PC-9 (cell line): ENCODE measurements around the gene LCE6A. TPM values are rescaled to one million over a fixed set of nuclear protein-coding genes. Genes with fewer than 3 reads are reported as not detected.

Experiments used
- BruUV-seq: library from RNA; stranded (reverse); fragments of 400-500 nt; replicated peaks from 2 replicates; lab custom pipeline; 2021; lab: Mats Ljungman, UMichigan
- CTCF ChIA-PET: fragments of 300-600 bp; sonication (Branson Sonifier 250); formaldehyde crosslinking; loops from one replicate; lab custom pipeline; 2022; ENCODE audit warnings: antibody characterized with exemption; lab: Charles Lee
- POLR2A ChIA-PET: fragments of 300-600 bp; sonication (Branson Sonifier 250); formaldehyde crosslinking; loops from one replicate; lab custom pipeline; 2022; ENCODE audit warnings: antibody characterized with exemption; ENCODE audit not compliant: unreplicated experiment; lab: Charles Lee
- DNase-seq, 2 experiments: peaks; one replicate each; pipeline versions ENCODE4 v3.0.0 to v3.0.0-alpha.2; 2015 to 2022; ENCODE audit warnings: mixed read lengths in 1 of 2
- H2AFZ ChIP-seq: fragments of 200-600 bp; sonication (generic); 2 replicates; pipeline ENCODE4 v1.8.1; 2017; ENCODE audit warnings: antibody characterized with exemption
- H3F3A ChIP-seq: fragments of 200-600 bp; sonication (generic); 2 replicates; pipeline ENCODE4 v1.8.1; 2017; ENCODE audit warnings: antibody characterized with exemption, mild to moderate bottlenecking, low read depth; ENCODE audit not compliant: insufficient read depth
- H3K27ac ChIP-seq: fragments of 200-600 bp; sonication (generic); 2 replicates; pipeline ENCODE4 v1.6.1; 2016; ENCODE audit warnings: mixed run types
- H3K27me3 ChIP-seq: fragments of 200-600 bp; sonication (generic); 2 replicates; pipeline ENCODE4 v1.6.1; 2016; ENCODE audit warnings: low read depth, mixed run types; ENCODE audit not compliant: insufficient read depth
- H3K36me3 ChIP-seq: fragments of 200-600 bp; sonication (generic); 2 replicates; pipeline ENCODE4 v1.6.1; 2016; ENCODE audit warnings: low read depth, mixed run types
- H3K4me1 ChIP-seq: fragments of 200-600 bp; sonication (generic); replicated peaks from 2 replicates; pipeline ENCODE4 v1.6.1; 2016; ENCODE audit warnings: mixed run types; ENCODE audit not compliant: insufficient read depth
- H3K4me2 ChIP-seq: fragments of 200-600 bp; sonication (generic); 2 replicates; pipeline ENCODE4 v1.6.1; 2017; ENCODE audit warnings: mixed run types
- H3K4me3 ChIP-seq: fragments of 200-600 bp; sonication (generic); 2 replicates; pipeline ENCODE4 v1.6.1; 2016; ENCODE audit warnings: mixed run types
- H3K79me2 ChIP-seq: fragments of 200-600 bp; sonication (generic); 2 replicates; pipeline ENCODE4 v1.6.1; 2017; ENCODE audit warnings: low read depth, mixed run types
- H3K9me2 ChIP-seq: fragments of 200-600 bp; sonication (generic); 2 replicates; pipeline ENCODE4 v1.8.1; 2017; ENCODE audit warnings: mild to moderate bottlenecking; ENCODE audit not compliant: insufficient read depth
- H3K9me3 ChIP-seq: fragments of 200-600 bp; sonication (generic); 2 replicates; pipeline ENCODE4 v1.8.1; 2016; ENCODE audit warnings: low read depth; ENCODE audit not compliant: insufficient read depth
- H4K20me1 ChIP-seq: fragments of 200-600 bp; sonication (generic); 2 replicates; pipeline ENCODE4 v1.8.1; 2017; ENCODE audit not compliant: insufficient read depth
- EZH2 ChIP-seq: fragments of 200-600 bp; sonication (generic); IDR thresholded peaks from 2 replicates; pipeline ENCODE4 v1.8.0; 2017; ENCODE audit warnings: antibody characterized with exemption, low read depth
- intact Hi-C: fragments of 100-400 bp; cut with micrococcal nuclease; formaldehyde crosslinking; loops from one replicate; pipeline ENCODE4 v1.10.0; 2022; ENCODE audit not compliant: unreplicated experiment
- total RNA-seq: library from RNA; stranded (reverse); gene quantifications from 2 replicates; pipeline ENCODE4 v1.2.3, GENCODE V29; 2021
- TF ChIP-seq, protein P1 (sequence below): fragments of 200-600 bp; sonication (generic); conservative IDR thresholded peaks from 2 replicates; pipeline ENCODE4 v1.6.1; 2017; ENCODE audit warnings: mixed run types, antibody characterized with exemption, mild to moderate bottlenecking, moderate library complexity

The LCE6A gene
- total RNA-seq, 1 experiment from 2014 or later = not detected

DNA sequence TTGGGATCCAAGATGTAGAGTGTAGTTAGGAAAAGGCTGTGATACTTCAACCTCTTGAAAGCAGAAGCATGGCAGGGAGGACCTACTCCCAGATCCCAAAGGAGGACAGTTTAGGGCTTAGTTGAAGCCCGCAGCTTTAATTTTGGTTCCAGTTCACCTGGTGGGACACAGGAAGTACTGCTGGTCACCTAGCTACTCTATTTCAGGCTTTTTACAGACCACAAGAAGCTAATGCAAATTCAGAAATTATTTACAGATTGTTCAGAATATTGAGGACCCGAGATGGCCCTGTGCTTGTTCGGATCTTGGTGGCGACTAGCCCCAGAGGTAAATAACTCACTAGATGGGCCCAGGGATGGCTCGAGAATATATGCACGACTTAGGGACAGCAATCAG is 29.1 kb downstream of the LCE6A start:
- Histone ChIP-seq H4K20me1 (no peaks in the 10 kb centered on the region), H3K9me2 (no peaks in the 10 kb centered on the region), H3K27me3 (no peaks in the 10 kb centered on the region), H3K79me2 (no peaks in the 10 kb centered on the region), H3K4me2 (no peak overlapping the region), H3K9me3 (no peaks in the 10 kb centered on the region), H3K4me1 (peaks cover 9% of the 10 kb centered on the region; the same call in 1 of the 2 replicates), H2AFZ (no peak overlapping the region; the same call in 1 of the 2 replicates), H3K27ac (no peak overlapping the region), H3K4me3 (no peak overlapping the region), H3K36me3 (no peaks in the 10 kb centered on the region), H3F3A (no peaks in the 10 kb centered on the region)
- TF ChIP-seq, protein P1, sequence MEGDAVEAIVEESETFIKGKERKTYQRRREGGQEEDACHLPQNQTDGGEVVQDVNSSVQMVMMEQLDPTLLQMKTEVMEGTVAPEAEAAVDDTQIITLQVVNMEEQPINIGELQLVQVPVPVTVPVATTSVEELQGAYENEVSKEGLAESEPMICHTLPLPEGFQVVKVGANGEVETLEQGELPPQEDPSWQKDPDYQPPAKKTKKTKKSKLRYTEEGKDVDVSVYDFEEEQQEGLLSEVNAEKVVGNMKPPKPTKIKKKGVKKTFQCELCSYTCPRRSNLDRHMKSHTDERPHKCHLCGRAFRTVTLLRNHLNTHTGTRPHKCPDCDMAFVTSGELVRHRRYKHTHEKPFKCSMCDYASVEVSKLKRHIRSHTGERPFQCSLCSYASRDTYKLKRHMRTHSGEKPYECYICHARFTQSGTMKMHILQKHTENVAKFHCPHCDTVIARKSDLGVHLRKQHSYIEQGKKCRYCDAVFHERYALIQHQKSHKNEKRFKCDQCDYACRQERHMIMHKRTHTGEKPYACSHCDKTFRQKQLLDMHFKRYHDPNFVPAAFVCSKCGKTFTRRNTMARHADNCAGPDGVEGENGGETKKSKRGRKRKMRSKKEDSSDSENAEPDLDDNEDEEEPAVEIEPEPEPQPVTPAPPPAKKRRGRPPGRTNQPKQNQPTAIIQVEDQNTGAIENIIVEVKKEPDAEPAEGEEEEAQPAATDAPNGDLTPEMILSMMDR = no peak
- no peak for TF ChIP-seq EZH2
- DNase-seq = no peak
- ChIA-PET POLR2A (no interaction called here), CTCF (interaction anchor here (2.0 kb wide), 1 partner anchor 161 kb away, joined by 4 read pairs; no protein-coding TSS in a partner anchor)
- no TSS peak for BruUV-seq
- intact Hi-C loops = loop anchor here (1.0 to 5.0 kb wide), 4 partner anchors 36 to 352 kb away; partner anchors contain the start of gene IVL

DNA sequence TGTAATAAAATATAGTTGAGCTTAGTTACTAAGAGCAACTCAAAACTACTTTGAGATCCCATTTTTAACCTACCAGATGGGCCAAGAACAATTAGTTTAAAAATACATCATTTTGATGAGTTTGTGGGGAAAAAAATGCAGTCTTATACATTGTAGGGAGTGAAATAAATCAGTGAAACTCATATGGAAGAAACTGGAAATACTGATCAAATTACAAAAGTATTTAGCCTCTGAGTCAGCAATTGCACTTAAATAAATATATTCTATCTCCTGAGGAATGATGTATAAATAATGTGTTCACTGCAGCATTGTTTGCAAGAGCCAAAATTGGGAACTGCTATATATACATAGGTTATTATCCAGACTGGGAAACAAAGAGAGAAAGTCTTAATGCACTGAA is 30.8 kb downstream of the LCE6A start:
- TF ChIP-seq, protein P1 = no peak
- TF ChIP-seq EZH2 = no peak
- Histone ChIP-seq H3K79me2 (no peaks in the 10 kb centered on the region), H4K20me1 (no peaks in the 10 kb centered on the region), H3K27me3 (no peaks in the 10 kb centered on the region), H3K36me3 (no peaks in the 10 kb centered on the region), H2AFZ (no peak overlapping the region), H3K27ac (no peak overlapping the region), H3K9me3 (no peaks in the 10 kb centered on the region), H3K9me2 (no peaks in the 10 kb centered on the region), H3K4me3 (no peak overlapping the region), H3F3A (no peaks in the 10 kb centered on the region), H3K4me2 (no peak overlapping the region), H3K4me1 (peaks cover 9% of the 10 kb centered on the region; the same call in 1 of the 2 replicates)
- DNase-seq = no peak
- ChIA-PET POLR2A (no interaction called here), CTCF (no interaction called here)
- intact Hi-C loops = loop anchor here (5.0 kb wide), 1 partner anchor 34 kb away; the partner anchor contains the start of gene IVL
- no TSS peak for BruUV-seq

DNA sequence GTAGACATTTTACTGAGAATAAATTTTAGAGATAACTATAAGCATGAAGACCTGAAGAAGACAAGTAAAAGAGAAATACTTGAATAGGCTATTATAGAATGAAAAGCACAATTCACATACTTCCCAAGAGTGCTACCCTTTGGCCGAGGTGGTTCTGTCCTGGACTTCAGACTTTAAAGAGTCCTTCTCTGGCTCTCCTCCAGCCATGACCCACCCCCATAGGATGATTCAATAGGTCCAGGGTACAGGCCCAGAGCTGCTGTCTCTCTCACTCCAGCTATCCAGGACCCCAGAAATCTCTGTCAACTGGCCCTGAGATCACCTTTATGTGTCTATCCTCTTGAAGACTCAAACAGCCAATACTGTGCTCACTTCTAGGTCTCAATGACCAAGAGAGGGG is 34.2 kb downstream of the LCE6A start:
- H3K4me3 ChIP-seq = no peak overlapping the region
- no peaks in the 10 kb centered on the region for H3K9me3 ChIP-seq
- H3K36me3 ChIP-seq = no peaks in the 10 kb centered on the region
- CTCF ChIA-PET = no interaction called here
- H3F3A ChIP-seq = no peaks in the 10 kb centered on the region
- no peaks in the 10 kb centered on the region for H3K9me2 ChIP-seq
- H3K27me3 ChIP-seq = no peaks in the 10 kb centered on the region
- TF ChIP-seq, protein P1 = no peak
- TF ChIP-seq EZH2 = no peak
- no peaks in the 10 kb centered on the region for H3K79me2 ChIP-seq
- POLR2A ChIA-PET = no interaction called here
- H2AFZ ChIP-seq = no peak overlapping the region
- BruUV-seq = no TSS peak
- no peaks in the 10 kb centered on the region for H4K20me1 ChIP-seq
- intact Hi-C loops = no loop called here
- H3K4me2 ChIP-seq = no peak overlapping the region
- no peak for DNase-seq
- peaks cover 9% of the 10 kb centered on the region; the same call in 1 of the 2 replicates for H3K4me1 ChIP-seq
- H3K27ac ChIP-seq = no peak overlapping the region
